ENCODE data around the gene PDGFRB.

DNA sequence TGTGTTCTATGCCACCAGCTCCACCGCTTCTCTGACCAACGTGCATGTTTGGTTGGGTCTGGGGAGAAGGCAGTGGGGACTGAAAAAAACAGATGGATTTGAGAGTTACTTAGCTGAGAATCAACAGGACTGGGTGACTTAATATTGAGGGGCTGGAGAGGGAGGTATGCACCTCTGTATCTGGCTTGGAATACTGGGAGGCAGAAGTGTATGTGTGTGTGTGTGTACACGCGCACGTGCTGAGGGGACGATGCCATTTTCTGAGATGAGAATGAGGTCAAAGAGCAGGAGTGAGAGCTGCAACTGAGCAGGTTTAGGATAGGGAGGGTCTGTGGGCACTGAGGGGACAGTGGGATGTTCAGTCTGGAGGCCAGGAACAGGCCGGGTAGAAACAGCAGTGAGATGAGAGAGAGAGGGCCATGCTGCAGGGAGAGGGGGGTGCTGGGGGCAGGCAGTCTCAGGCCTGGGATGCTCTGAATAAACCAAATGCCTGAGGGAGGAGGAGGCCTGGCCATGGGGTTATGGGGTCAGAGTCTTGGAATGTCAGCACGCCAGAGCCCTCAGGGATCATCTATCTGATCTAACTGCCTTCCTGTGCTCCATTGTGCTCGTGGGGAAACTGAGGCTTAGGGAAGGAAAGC is 14.0 kb downstream of the PDGFRB start:
- TF ChIP-seq, protein P1, sequence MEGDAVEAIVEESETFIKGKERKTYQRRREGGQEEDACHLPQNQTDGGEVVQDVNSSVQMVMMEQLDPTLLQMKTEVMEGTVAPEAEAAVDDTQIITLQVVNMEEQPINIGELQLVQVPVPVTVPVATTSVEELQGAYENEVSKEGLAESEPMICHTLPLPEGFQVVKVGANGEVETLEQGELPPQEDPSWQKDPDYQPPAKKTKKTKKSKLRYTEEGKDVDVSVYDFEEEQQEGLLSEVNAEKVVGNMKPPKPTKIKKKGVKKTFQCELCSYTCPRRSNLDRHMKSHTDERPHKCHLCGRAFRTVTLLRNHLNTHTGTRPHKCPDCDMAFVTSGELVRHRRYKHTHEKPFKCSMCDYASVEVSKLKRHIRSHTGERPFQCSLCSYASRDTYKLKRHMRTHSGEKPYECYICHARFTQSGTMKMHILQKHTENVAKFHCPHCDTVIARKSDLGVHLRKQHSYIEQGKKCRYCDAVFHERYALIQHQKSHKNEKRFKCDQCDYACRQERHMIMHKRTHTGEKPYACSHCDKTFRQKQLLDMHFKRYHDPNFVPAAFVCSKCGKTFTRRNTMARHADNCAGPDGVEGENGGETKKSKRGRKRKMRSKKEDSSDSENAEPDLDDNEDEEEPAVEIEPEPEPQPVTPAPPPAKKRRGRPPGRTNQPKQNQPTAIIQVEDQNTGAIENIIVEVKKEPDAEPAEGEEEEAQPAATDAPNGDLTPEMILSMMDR (IDR thresholded peaks at IDR 0.05 in 2 of 3, conservative IDR thresholded peaks at IDR 0.05 in 1 of 3; ENCODE audit: control insufficient read depth in 2 of 3, extremely low read depth in 1 of 3, insufficient read depth in 1 of 3, low read depth in 3 of 3, low read length in 3 of 3) = no peak
- no peak for TF ChIP-seq TCF3 (IDR thresholded peaks at IDR 0.05; ENCODE audit: borderline replicate concordance, insufficient read depth, low read depth, low read length)
- no peak for TF ChIP-seq GABPA (IDR thresholded peaks at IDR 0.05; ENCODE audit: low read depth)
- TF ChIP-seq ZNF384 (IDR thresholded peaks at IDR 0.05; ENCODE audit: borderline replicate concordance, low read depth, low read length) = no peak
